ENCODE measurements around the gene SHISA6. TPM values are rescaled to one million over a fixed set of nuclear protein-coding genes. Genes with fewer than 3 reads are reported as not detected.

The SHISA6 gene
- total RNA-seq, 1 experiment from 2014 or later, result 2.9 TPM

- Histone ChIP-seq H4K20me1 (ENCODE audit: control insufficient read depth, insufficient read depth, insufficient read length) (no peaks in the 10 kb centered on the region), H2AK5ac (ENCODE audit: insufficient read length, low read length) (no peak overlapping the region), H2BK12ac (ENCODE audit: insufficient read length, low read depth, low read length) (no peak overlapping the region), H3K79me1 (ENCODE audit: insufficient read depth, low read depth, low read length, poor library complexity, severe bottlenecking) (no peaks in the 10 kb centered on the region), H4K8ac (replicated peaks; ENCODE audit: insufficient read length, low read depth, low read length) (no peak overlapping the region), H3K14ac (ENCODE audit: insufficient read depth, low read length) (no peak overlapping the region), H3K4me1 (ENCODE audit: insufficient read depth, low read length) (no peaks in the 10 kb centered on the region), H3K56ac (ENCODE audit: insufficient read length, low read depth, low read length) (no peak overlapping the region), H3K23me2 (ENCODE audit: insufficient read length, low read depth, low read length, poor library complexity, severe bottlenecking) (no peaks in the 10 kb centered on the region), H2AFZ (ENCODE audit: low read length) (no peak overlapping the region), H2BK5ac (ENCODE audit: insufficient read length, low read length) (no peak overlapping the region), H3K4me2 (ENCODE audit: insufficient read depth, insufficient read length, low read length) (no peak overlapping the region), H2BK120ac (ENCODE audit: low read depth, low read length, poor library complexity, severe bottlenecking) (no peak overlapping the region), H3K27me3 (ENCODE audit: insufficient read depth, low read length) (no peaks in the 10 kb centered on the region), H3K4ac (ENCODE audit: low read depth, low read length) (no peak overlapping the region), H3T11ph (ENCODE audit: low read length) (no peak overlapping the region), H4K5ac (ENCODE audit: insufficient read length, low read depth, low read length) (no peak overlapping the region), H2BK20ac (ENCODE audit: low read depth, low read length, poor library complexity, severe bottlenecking) (no peak overlapping the region), H3K18ac (ENCODE audit: insufficient read length, low read depth, low read length) (no peak overlapping the region), H2BK15ac (ENCODE audit: low read depth, low read length) (no peak overlapping the region), H3K27ac (ENCODE audit: insufficient read length, low read depth, low read length) (no peak overlapping the region), H3K23ac (ENCODE audit: insufficient read length, low read depth, low read length) (no peak overlapping the region), H4K91ac (ENCODE audit: insufficient read length, low read depth, low read length) (no peak overlapping the region), H3K9ac (ENCODE audit: extremely low read depth, insufficient read length, low read length) (no peak overlapping the region), H3K79me2 (ENCODE audit: insufficient read depth, low read length) (no peaks in the 10 kb centered on the region), H3K9me3 (ENCODE audit: control insufficient read depth, low read depth, low read length) (no peaks in the 10 kb centered on the region)
- H3K4me3 Mint-ChIP-seq, result no peak overlapping the region
- WGBS (ENCODE audit: extremely low coverage, insufficient read length, low lambda C conversion rate), result no CpG with 5 or more reads among the region's 7 CpGs
- no peak for TF ChIP-seq CTCF (conservative IDR thresholded peaks at IDR 0.05)
- peaks cover 0 to 4% of the 10 kb centered on the region in 2 experiments; a peak in 2 of 5 replicates for H3K9me3 Mint-ChIP-seq
- DNase-seq, result no peak
- H3K27ac Mint-ChIP-seq, result no peak overlapping the region
- peaks cover 12% of the 10 kb centered on the region for H3K27me3 Mint-ChIP-seq (ENCODE audit: low read depth)
- no peaks in the 10 kb centered on the region; a peak in 1 of 7 replicates for H3K36me3 Mint-ChIP-seq (ENCODE audit: insufficient read depth in 1 of 3, low read depth in 3 of 3)
- H3K4me1 Mint-ChIP-seq, result no peaks in the 10 kb centered on the region
Measured at GRCh38 chr17:11454096-11454495, 213.1 kb downstream of the SHISA6 start.
